PFSK-1 (cell line): Measurements from ENCODE around the gene MUCL3.

Source experiments
- FOXP2 ChIP-seq: optimal IDR thresholded peaks from 2 replicates; pipeline ENCODE3; 2011; ENCODE audit warnings: borderline replicate concordance, control low read depth, inconsistent platforms; ENCODE audit not compliant: insufficient read depth; ENCODE audit errors: extremely low read length, extremely low read depth
- POLR2AphosphoS5 ChIP-seq: IDR thresholded peaks from 2 replicates; pipeline ENCODE4 v1.6.1; 2012; ENCODE audit warnings: low read depth, mild to moderate bottlenecking, control low read depth, low read length, moderate library complexity
- REST ChIP-seq, 2 experiments: IDR thresholded peaks; 2 replicates each; pipeline versions ENCODE4 v1.6.1 to v1.8.0; 2011 to 2012; ENCODE audit warnings: low read depth in 2 of 2, low read length in 2 of 2, control low read depth in 1 of 2, inconsistent platforms in 1 of 2, mild to moderate bottlenecking in 1 of 2, moderate library complexity in 1 of 2; ENCODE audit not compliant: insufficient read depth in 1 of 2
- SIN3A ChIP-seq: IDR thresholded peaks from 2 replicates; pipeline ENCODE4 v1.6.1; 2012; ENCODE audit warnings: mild to moderate bottlenecking, low read length, moderate library complexity, borderline replicate concordance; ENCODE audit not compliant: insufficient read depth
- TAF1 ChIP-seq: IDR thresholded peaks from 2 replicates; pipeline ENCODE4 v1.6.1; 2012; ENCODE audit warnings: low read length, control low read depth, borderline replicate concordance; ENCODE audit not compliant: insufficient read depth

DNA sequence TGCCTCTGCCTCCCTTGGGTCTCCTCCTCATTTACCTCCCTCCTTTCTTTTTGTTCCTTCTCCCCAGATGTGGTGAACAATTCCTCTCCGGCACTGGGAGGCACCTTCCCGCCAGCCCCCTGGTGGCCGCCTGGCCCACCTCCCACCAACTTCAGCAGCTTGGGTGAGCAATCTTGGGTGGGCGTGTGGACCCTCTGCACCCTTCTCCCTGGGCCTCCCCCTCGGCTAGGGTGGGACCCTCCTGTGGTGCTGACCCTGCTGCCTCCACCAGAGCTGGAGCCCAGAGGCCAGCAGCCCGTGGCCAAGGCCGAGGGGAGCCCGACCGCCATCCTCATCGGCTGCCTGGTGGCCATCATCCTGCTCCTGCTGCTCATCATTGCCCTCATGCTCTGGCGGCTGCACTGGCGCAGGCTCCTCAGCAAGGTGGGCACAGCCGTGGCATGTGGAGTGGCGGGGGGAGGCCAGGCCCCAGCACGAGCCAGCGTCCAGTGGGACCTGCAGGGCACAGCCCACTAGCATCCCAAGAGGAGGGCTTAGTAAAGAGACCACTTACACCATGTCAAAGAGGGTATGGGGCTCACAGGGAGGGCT is 47.7 kb upstream of the MUCL3 start:
- TF ChIP-seq FOXP2 = no peak
- no peak for TF ChIP-seq POLR2AphosphoS5
- no peak for TF ChIP-seq TAF1
- TF ChIP-seq SIN3A = no peak
- TF ChIP-seq REST (IDR thresholded peaks at IDR 0.05; ENCODE audit: insufficient read depth in 1 of 2, low read depth in 2 of 2, low read length in 2 of 2) = no peak
